ENCODE results near the gene RAD1. TPM values are rescaled to one million over a fixed set of nuclear protein-coding genes. Genes with fewer than 3 reads are reported as not detected.

RAD1 gene
- total RNA-seq, 1 donor from 2014 or later, result 2.0 TPM

DNA sequence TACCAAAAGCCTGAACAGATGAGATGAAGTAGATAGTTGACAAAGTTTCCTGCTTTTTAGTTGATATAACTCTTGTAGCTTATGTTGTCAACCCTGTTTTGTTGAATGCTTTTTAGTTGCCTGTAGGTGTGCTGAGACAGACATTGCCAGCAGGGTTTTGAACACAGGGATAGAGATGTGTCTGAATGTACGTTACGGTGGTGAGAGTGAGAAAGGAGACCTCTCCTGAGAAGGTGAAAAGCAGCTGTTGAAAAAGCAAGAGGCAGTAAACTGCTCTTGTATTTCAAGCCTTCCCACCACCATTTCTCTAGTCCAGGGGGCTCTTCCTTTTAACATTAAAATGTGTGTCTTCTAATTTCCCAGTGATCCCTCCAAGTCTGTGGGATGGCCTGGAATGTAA lies 28.7 kb upstream of the RAD1 start:
- Histone ChIP-seq H3K27ac (no peak overlapping the region), H3K4me3 (no peak overlapping the region), H3K27me3 (no peaks in the 10 kb centered on the region), H3K9me3 (no peaks in the 10 kb centered on the region), H3K36me3 (peaks cover 70 to 72% of the 10 kb centered on the region in 2 donors), H3K4me1 (no peaks in the 10 kb centered on the region)
- TF ChIP-seq, protein P1, sequence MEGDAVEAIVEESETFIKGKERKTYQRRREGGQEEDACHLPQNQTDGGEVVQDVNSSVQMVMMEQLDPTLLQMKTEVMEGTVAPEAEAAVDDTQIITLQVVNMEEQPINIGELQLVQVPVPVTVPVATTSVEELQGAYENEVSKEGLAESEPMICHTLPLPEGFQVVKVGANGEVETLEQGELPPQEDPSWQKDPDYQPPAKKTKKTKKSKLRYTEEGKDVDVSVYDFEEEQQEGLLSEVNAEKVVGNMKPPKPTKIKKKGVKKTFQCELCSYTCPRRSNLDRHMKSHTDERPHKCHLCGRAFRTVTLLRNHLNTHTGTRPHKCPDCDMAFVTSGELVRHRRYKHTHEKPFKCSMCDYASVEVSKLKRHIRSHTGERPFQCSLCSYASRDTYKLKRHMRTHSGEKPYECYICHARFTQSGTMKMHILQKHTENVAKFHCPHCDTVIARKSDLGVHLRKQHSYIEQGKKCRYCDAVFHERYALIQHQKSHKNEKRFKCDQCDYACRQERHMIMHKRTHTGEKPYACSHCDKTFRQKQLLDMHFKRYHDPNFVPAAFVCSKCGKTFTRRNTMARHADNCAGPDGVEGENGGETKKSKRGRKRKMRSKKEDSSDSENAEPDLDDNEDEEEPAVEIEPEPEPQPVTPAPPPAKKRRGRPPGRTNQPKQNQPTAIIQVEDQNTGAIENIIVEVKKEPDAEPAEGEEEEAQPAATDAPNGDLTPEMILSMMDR (IDR thresholded peaks at IDR 0.05), result no peak
- intact Hi-C loops (cut with DNase I), result no loop called here
- DNase-seq (ENCODE audit: low spot score in 2 of 2), result no peak

DNA sequence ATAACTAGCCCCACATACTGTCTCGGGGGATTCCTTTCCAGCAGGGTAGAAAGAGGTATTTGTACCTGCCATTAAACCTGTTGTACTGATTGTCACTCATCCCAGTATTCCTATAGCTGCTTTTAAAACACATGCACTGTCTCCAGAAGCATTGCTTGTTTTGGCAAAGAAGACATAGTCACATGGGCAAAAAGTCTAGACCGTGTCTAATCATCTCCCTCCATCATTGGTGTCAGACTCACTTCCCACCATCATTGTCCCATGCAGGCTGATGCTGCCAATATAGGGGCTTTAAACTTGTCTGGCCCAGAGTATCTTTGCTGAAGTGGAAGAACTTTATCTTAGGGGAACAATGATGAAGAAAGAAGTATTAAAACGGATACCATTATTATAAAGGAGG lies 26.6 kb upstream of the RAD1 start:
- DNase-seq (ENCODE audit: low spot score in 2 of 2), result no peak
- no peaks in the 10 kb centered on the region for H3K27me3 ChIP-seq
- intact Hi-C loops (cut with DNase I), result no loop called here
- H3K27ac ChIP-seq, result no peak overlapping the region
- H3K9me3 ChIP-seq, result no peaks in the 10 kb centered on the region
- no peak overlapping the region for H3K4me3 ChIP-seq
- H3K36me3 ChIP-seq, result peaks cover 79 to 86% of the 10 kb centered on the region in 2 donors
- TF ChIP-seq, protein P1 (IDR thresholded peaks at IDR 0.05), result no peak
- no peaks in the 10 kb centered on the region for H3K4me1 ChIP-seq

DNA sequence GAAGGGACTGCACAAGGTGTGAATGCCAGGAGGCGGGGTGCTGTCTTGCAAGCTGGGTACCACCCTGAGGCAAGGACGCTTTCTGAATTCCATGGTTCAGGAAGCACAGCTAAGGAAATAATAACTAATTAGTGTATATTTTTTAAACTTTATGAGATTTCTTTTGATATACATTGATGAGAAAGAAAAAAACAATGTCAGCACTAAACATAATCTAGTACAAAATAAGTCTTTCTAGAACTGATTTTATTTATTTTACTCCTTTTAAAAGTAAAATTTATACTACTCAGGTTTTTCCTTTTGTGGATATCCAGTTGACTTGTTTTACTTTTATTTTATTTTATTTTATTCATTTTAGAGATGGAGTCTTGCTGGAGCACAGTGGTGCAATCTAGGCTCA lies 17.6 kb upstream of the RAD1 start:
- H3K4me3 ChIP-seq, result no peak overlapping the region
- no peaks in the 10 kb centered on the region for H3K27me3 ChIP-seq
- TF ChIP-seq, protein P1 (IDR thresholded peaks at IDR 0.05), result no peak
- H3K27ac ChIP-seq, result no peak overlapping the region
- peaks cover 0 to 15% of the 10 kb centered on the region in 2 donors for H3K4me1 ChIP-seq
- no peaks in the 10 kb centered on the region for H3K9me3 ChIP-seq
- intact Hi-C loops (cut with DNase I), result loop anchor here (5.0 kb wide), 2 partner anchors 926 to 1219 kb away; partner anchors contain the start of genes AMACR, LMBRD2 and SKP2
- DNase-seq (ENCODE audit: low spot score in 2 of 2), result no peak
- peaks cover 23 to 28% of the 10 kb centered on the region in 2 donors for H3K36me3 ChIP-seq

DNA sequence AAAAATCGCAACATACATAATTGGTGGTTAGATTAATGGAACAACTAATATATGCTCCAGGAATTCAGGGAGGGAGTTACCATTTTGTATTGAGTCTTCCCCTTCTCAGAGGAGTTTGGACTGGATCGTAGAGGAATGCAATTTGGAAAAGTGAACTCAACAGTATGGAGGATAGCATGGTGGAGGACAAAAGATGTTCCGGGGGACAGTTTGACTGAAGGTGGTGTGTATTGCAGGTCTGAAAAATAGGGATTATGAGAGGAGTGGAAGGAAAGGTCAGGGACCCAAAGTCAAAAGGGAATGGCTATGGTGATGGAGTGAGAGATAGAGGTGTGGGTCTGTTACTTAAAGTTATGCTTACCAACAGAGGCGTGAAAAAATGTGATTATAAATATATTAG lies 15.6 kb upstream of the RAD1 start:
- DNase-seq (ENCODE audit: low spot score in 2 of 2), result no peak
- Histone ChIP-seq H3K27ac (peak overlapping the region; percentile 87 to 98), H3K27me3 (no peaks in the 10 kb centered on the region), H3K9me3 (no peaks in the 10 kb centered on the region), H3K36me3 (peaks cover 5 to 14% of the 10 kb centered on the region in 2 donors), H3K4me1 (peaks cover 0 to 15% of the 10 kb centered on the region in 2 donors), H3K4me3 (peak overlapping the region; percentile 64 to 72)
- TF ChIP-seq, protein P1 (IDR thresholded peaks at IDR 0.05), result no peak
- intact Hi-C loops (cut with DNase I), result loop anchor here (5.0 kb wide), 2 partner anchors 924 to 1221 kb away; partner anchors contain the start of genes AMACR, LMBRD2 and SKP2

DNA sequence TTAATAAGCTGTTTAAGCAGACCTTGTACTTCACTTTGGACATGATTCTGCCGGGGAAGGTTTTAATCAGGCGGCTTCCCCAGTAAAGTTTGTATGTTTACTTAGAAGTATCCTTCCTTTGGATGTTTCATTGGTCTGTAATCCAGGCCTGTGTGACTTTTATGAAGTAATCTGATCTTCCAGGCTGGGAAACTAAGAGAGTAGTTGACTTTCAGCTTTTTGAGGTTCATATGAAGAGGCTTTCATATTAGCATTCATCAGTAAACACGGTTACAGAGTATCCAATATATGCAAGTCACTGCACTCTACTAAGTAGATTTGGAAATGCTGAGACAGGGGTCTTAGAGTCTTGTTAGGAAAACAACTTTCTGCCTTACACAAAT lies 15.1 kb upstream of the RAD1 start:
- H3K4me1 ChIP-seq, result peaks cover 0 to 15% of the 10 kb centered on the region in 2 donors
- H3K4me3 ChIP-seq, result peak overlapping the region; percentile 64 to 72
- H3K27ac ChIP-seq, result peak overlapping the region; percentile 87 to 98
- H3K9me3 ChIP-seq, result no peaks in the 10 kb centered on the region
- H3K36me3 ChIP-seq, result peaks cover 6 to 14% of the 10 kb centered on the region in 2 donors
- TF ChIP-seq, protein P1 (IDR thresholded peaks at IDR 0.05), result no peak
- intact Hi-C loops (cut with DNase I), result loop anchor here (5.0 kb wide), 2 partner anchors 923 to 1222 kb away; partner anchors contain the start of genes AMACR, LMBRD2 and SKP2
- DNase-seq (ENCODE audit: low spot score in 2 of 2), result no peak
- no peaks in the 10 kb centered on the region for H3K27me3 ChIP-seq
